Endodermal cell (in vitro differentiated cells): ENCODE data around the gene COL6A3. TPM values are rescaled to one million over a fixed set of nuclear protein-coding genes. Genes with fewer than 3 reads are reported as not detected.
"Not testable (repeated sequence)": the region's sequence is repeated elsewhere in the genome, so short reads cannot be mapped to it uniquely, and the experiment has no call there.

ENCODE experiments used
- DNase-seq: peaks from one replicate; pipeline ENCODE4 v3.0.0-alpha.2; 2017
- H3K27ac ChIP-seq: 2 replicates; pipeline ENCODE4 v1.5.1; 2013; ENCODE audit warnings: mild to moderate bottlenecking, low read depth, low read length, moderate library complexity
- H3K27me3 ChIP-seq: 2 replicates; pipeline ENCODE4 v1.6.1; 2013; ENCODE audit warnings: mild to moderate bottlenecking, low read length, moderate library complexity; ENCODE audit not compliant: insufficient read depth, control insufficient read depth, poor library complexity, severe bottlenecking
- H3K36me3 ChIP-seq: 2 replicates; pipeline ENCODE4 v1.7.0; 2013; ENCODE audit warnings: mild to moderate bottlenecking, low read length, moderate library complexity; ENCODE audit not compliant: control insufficient read depth, insufficient read depth
- H3K4me1 ChIP-seq: one replicate; pipeline ENCODE4 v1.7.0; 2013; ENCODE audit warnings: low read length; ENCODE audit not compliant: control insufficient read depth, insufficient read depth
- H3K4me3 ChIP-seq: 2 replicates; pipeline ENCODE4 v1.5.1; 2013; ENCODE audit warnings: mild to moderate bottlenecking, low read length, moderate library complexity
- H3K9ac ChIP-seq: 2 replicates; pipeline ENCODE4 v1.6.1; 2013; ENCODE audit warnings: mild to moderate bottlenecking, low read length, moderate library complexity; ENCODE audit not compliant: poor library complexity, severe bottlenecking; ENCODE audit errors: extremely low read depth
- H3K9me3 ChIP-seq: 2 replicates; pipeline ENCODE4 v1.6.1; 2013; ENCODE audit warnings: mild to moderate bottlenecking, low read length, moderate library complexity; ENCODE audit not compliant: control insufficient read depth
- H3K27ac Mint-ChIP-seq: 2 replicates; pipeline ENCODE4 v1.8.0; 2020; ENCODE audit warnings: mixed read lengths
- H3K27me3 Mint-ChIP-seq: 2 replicates; pipeline ENCODE4 v1.8.0; 2021; ENCODE audit warnings: mild to moderate bottlenecking, mixed read lengths; ENCODE audit not compliant: insufficient read depth
- H3K36me3 Mint-ChIP-seq: 2 replicates; pipeline ENCODE4 v1.8.0; 2020; ENCODE audit warnings: low read depth, mixed read lengths
- H3K4me1 Mint-ChIP-seq: 2 replicates; pipeline ENCODE4 v1.8.0; 2020; ENCODE audit warnings: mixed read lengths
- H3K4me3 Mint-ChIP-seq: 2 replicates; pipeline ENCODE4 v1.8.0; 2020; ENCODE audit warnings: mild to moderate bottlenecking, moderate library complexity, mixed read lengths
- H3K9me3 Mint-ChIP-seq: 2 replicates; pipeline ENCODE4 v1.8.0; 2020; ENCODE audit warnings: mild to moderate bottlenecking, mixed read lengths
- WGBS, 2 experiments: methylation state at CpG; one replicate each; pipeline versions ENCODE4 v1.1.5 to v1.1.7; 2013; ENCODE audit warnings: missing lambda C conversion rate in 2 of 2, mixed read lengths in 1 of 2; ENCODE audit not compliant: insufficient coverage in 1 of 2, insufficient read length in 1 of 2; 5-methylcytosine and 5-hydroxymethylcytosine counted together
- total RNA-seq, 2 donors: library from RNA; stranded (reverse); fragmentation: NEBNext Ultra II Directional in 1 of 2; extraction: Animal tissue kit (Norgen Biotek cat#: 25700) in 1 of 2; gene quantifications; 2 replicates in 1 of 2; 3 replicates in 1 of 2; pipeline ENCODE4 v1.2.1, GENCODE V29; 2021
- TF ChIP-seq, protein P1 (sequence below): fragments of 200-600 bp; sonication (generic); conservative IDR thresholded peaks from 2 replicates; pipeline ENCODE4 v1.5.0; 2021; ENCODE audit warnings: antibody characterized with exemption, mild to moderate bottlenecking

The COL6A3 gene
- total RNA-seq, 2 donors from 2014 or later: 0.40 to 1.2 TPM

DNA sequence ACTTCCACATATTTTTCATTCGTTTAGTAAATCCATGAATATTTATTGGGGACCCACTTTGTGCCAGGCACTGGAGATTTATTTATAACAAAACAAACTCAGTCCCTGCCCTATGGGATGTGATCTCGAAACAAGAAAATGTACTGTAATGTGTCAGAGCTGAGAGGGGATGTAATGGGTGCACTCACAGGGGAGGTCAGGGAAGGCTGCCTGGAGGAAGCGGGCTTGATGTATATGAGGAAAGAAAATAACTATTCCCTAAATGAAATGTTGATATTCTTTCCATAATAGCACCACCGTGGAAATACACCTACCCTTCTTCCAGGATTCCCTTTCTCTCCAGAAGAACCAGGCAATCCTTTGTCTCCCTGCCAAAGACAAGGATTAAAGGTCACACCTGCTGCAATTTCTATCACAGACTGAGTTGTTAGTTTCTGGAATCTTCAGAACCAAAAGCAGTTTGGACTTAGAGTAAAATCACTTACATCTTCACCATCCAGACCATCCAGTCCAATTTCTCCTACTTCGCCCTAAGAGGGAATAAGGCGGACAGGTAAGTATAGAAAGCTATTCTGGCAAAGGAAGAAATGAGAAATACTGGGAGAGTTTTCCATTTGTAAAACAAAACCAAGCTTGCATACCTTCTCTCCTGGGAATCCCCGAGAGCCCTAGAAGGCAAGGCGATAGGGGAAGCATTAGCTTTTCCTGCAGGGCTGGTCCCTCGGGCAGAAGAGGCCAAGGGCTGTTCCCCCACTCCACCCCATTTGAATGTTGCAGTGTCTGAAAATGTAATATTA lies 55.0 kb downstream of the COL6A3 start:
- Histone ChIP-seq H3K9ac (no peak overlapping the region), H3K9me3 (no peaks in the 10 kb centered on the region), H3K36me3 (no peaks in the 10 kb centered on the region), H3K4me3 (no peak overlapping the region), H3K27me3 (no peaks in the 10 kb centered on the region), H3K4me1 (no peaks in the 10 kb centered on the region), H3K27ac (no peak overlapping the region)
- Mint-ChIP-seq H3K27ac (no peak overlapping the region), H3K36me3 (no peaks in the 10 kb centered on the region), H3K9me3 (no peaks in the 10 kb centered on the region), H3K27me3 (peaks cover 10% of the 10 kb centered on the region), H3K4me3 (no peak overlapping the region), H3K4me1 (peaks cover 13% of the 10 kb centered on the region)
- 76 to 78% methylated on average over 3 to 9 of the region's 9 CpGs for WGBS, 2 experiments
- DNase-seq: peak; percentile 56
- TF ChIP-seq, protein P1, sequence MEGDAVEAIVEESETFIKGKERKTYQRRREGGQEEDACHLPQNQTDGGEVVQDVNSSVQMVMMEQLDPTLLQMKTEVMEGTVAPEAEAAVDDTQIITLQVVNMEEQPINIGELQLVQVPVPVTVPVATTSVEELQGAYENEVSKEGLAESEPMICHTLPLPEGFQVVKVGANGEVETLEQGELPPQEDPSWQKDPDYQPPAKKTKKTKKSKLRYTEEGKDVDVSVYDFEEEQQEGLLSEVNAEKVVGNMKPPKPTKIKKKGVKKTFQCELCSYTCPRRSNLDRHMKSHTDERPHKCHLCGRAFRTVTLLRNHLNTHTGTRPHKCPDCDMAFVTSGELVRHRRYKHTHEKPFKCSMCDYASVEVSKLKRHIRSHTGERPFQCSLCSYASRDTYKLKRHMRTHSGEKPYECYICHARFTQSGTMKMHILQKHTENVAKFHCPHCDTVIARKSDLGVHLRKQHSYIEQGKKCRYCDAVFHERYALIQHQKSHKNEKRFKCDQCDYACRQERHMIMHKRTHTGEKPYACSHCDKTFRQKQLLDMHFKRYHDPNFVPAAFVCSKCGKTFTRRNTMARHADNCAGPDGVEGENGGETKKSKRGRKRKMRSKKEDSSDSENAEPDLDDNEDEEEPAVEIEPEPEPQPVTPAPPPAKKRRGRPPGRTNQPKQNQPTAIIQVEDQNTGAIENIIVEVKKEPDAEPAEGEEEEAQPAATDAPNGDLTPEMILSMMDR: no peak

DNA sequence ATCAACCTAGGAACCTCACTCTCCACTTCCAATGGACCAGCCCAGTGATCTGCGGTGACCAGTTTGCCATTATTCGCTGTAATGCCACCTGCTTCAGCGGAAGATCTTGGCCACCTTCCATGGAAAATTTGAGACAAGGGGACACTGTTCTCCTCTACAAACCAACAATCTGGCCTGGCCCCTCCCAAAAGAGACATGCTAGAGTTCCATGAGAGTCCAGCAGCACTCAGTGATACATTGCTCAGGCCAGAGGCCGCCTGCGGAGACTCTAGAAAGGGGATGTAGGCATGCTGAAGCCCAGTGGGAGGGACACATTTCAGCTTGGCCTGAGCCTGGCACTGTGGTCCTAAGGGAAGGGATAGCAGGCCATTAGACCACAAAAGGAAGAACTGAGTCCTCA lies 58.3 kb downstream of the COL6A3 start:
- H3K27ac Mint-ChIP-seq: no peak overlapping the region
- peaks cover 16% of the 10 kb centered on the region for H3K27me3 Mint-ChIP-seq
- H3K27me3 ChIP-seq: no peaks in the 10 kb centered on the region
- DNase-seq: no peak
- H3K27ac ChIP-seq: no peak overlapping the region
- no peaks in the 10 kb centered on the region for H3K9me3 ChIP-seq
- peaks cover 18% of the 10 kb centered on the region for H3K4me1 Mint-ChIP-seq
- no peaks in the 10 kb centered on the region for H3K9me3 Mint-ChIP-seq
- no peak overlapping the region for H3K4me3 Mint-ChIP-seq
- H3K36me3 ChIP-seq: no peaks in the 10 kb centered on the region
- H3K36me3 Mint-ChIP-seq: no peaks in the 10 kb centered on the region
- 94% methylated on average over 5 of the region's 5 CpGs for WGBS, 2 experiments
- TF ChIP-seq, protein P1: no peak
- no peak overlapping the region for H3K4me3 ChIP-seq
- H3K9ac ChIP-seq: no peak overlapping the region
- no peaks in the 10 kb centered on the region for H3K4me1 ChIP-seq

DNA sequence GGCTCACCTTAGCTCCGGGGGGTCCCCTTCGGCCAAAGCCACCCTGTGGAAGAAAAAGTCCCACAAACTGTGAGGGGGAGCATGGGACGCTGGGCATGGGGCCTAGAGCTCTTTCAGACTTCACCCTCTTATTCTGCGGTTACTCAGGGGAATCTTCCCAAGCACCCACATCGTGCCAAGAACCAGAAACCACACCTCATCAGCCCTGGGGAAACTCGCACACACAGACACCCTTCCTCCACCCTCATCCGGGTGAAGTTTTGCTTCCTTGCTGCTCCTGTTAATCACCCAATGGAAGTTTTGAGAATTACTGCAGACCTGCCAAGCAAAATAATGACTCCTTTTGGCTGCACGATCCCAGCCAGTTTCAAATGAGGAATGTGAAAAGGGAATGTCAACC lies 59.1 kb downstream of the COL6A3 start:
- no peaks in the 10 kb centered on the region for H3K9me3 Mint-ChIP-seq
- no peak overlapping the region for H3K9ac ChIP-seq
- no peaks in the 10 kb centered on the region for H3K36me3 Mint-ChIP-seq
- no peak overlapping the region for H3K27ac ChIP-seq
- no peak overlapping the region for H3K4me3 ChIP-seq
- 95 to 97% methylated on average over 5 to 8 of the region's 8 CpGs for WGBS, 2 experiments
- peaks cover 17% of the 10 kb centered on the region for H3K4me1 Mint-ChIP-seq
- peak; percentile 28 for DNase-seq
- no peaks in the 10 kb centered on the region for H3K4me1 ChIP-seq
- peaks cover 22% of the 10 kb centered on the region for H3K27me3 Mint-ChIP-seq
- TF ChIP-seq, protein P1: no peak
- no peaks in the 10 kb centered on the region for H3K36me3 ChIP-seq
- H3K27me3 ChIP-seq: no peaks in the 10 kb centered on the region
- no peaks in the 10 kb centered on the region for H3K9me3 ChIP-seq
- no peak overlapping the region for H3K27ac Mint-ChIP-seq
- no peak overlapping the region for H3K4me3 Mint-ChIP-seq

GRCh38 chr2:237354172-237354571 lies 59.8 kb downstream of the COL6A3 start:
- DNase-seq: peak; percentile 25
- peaks cover 21% of the 10 kb centered on the region for H3K27me3 Mint-ChIP-seq
- H3K4me3 Mint-ChIP-seq, H3K4me3 ChIP-seq, H3K27ac ChIP-seq, H3K27me3 ChIP-seq, H3K9me3 Mint-ChIP-seq, H3K36me3 Mint-ChIP-seq, H3K9me3 ChIP-seq, H3K36me3 ChIP-seq, H3K4me1 ChIP-seq, H3K9ac ChIP-seq: not testable (repeated sequence)
- H3K4me1 Mint-ChIP-seq: peaks cover 13% of the 10 kb centered on the region
- WGBS, 2 experiments: 86 to 93% methylated on average over 2 to 6 of the region's 6 CpGs
- peak overlapping the region; percentile 22 for H3K27ac Mint-ChIP-seq
